Ishikawa (cell line): ENCODE measurements around the gene EGR1.
A peak's percentile ranks its signal among the peaks of the same experiment; 100 is the strongest.

Experiments used
- CEBPB ChIP-seq: IDR thresholded peaks from 2 replicates; pipeline ENCODE4 v1.6.1; 2012
- CREB1 ChIP-seq: IDR thresholded peaks from 2 replicates; pipeline ENCODE4 v1.6.1; 2012; ENCODE audit warnings: low read depth
- EGR1 ChIP-seq: IDR thresholded peaks from 2 replicates; pipeline ENCODE4 v1.6.1; 2012
- EP300 ChIP-seq: IDR thresholded peaks from 2 replicates; pipeline ENCODE4 v1.6.1; 2012; ENCODE audit warnings: borderline replicate concordance
- FOXM1 ChIP-seq: IDR thresholded peaks from 2 replicates; pipeline ENCODE4 v1.6.1; 2012; ENCODE audit warnings: low read depth, borderline replicate concordance
- MAX ChIP-seq: IDR thresholded peaks from 2 replicates; pipeline ENCODE4 v1.6.1; 2012
- NFIC ChIP-seq: IDR thresholded peaks from 2 replicates; pipeline ENCODE4 v1.6.1; 2012
- RAD21 ChIP-seq: IDR thresholded peaks from 2 replicates; pipeline ENCODE4 v1.6.1; 2012; ENCODE audit warnings: low read depth
- TAF1 ChIP-seq: IDR thresholded peaks from 2 replicates; pipeline ENCODE4 v1.6.1; 2012; ENCODE audit warnings: low read depth, mild to moderate bottlenecking
- TCF12 ChIP-seq: IDR thresholded peaks from 2 replicates; pipeline ENCODE4 v1.6.1; 2012; ENCODE audit warnings: low read depth
- TEAD4 ChIP-seq: IDR thresholded peaks from 2 replicates; pipeline ENCODE4 v1.6.1; 2012
- YY1 ChIP-seq: IDR thresholded peaks from 2 replicates; pipeline ENCODE4 v1.6.1; 2012; ENCODE audit warnings: low read depth
- ZBTB7A ChIP-seq: IDR thresholded peaks from 2 replicates; pipeline ENCODE4 v1.6.1; 2012; ENCODE audit warnings: low read depth
- TF ChIP-seq, protein P1 (sequence below): IDR thresholded peaks from 2 replicates; pipeline ENCODE4 v1.6.1; 2012

The EGR1 gene

GRCh38 chr5:138465261-138466124 is at the start of gene EGR1:
Gene EGR1 (plus strand): TSS chr5:138465479. CDS start chr5:138465762, 283 bp downstream.
- no peak for TF ChIP-seq CEBPB
- no peak for TF ChIP-seq TEAD4
- no peak for TF ChIP-seq ZBTB7A
- TF ChIP-seq CREB1, result peak; percentile 89
- TF ChIP-seq, protein P1, sequence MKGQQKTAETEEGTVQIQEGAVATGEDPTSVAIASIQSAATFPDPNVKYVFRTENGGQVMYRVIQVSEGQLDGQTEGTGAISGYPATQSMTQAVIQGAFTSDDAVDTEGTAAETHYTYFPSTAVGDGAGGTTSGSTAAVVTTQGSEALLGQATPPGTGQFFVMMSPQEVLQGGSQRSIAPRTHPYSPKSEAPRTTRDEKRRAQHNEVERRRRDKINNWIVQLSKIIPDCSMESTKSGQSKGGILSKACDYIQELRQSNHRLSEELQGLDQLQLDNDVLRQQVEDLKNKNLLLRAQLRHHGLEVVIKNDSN, result no peak
- peak; percentile 14; the same call in 1 of the 2 replicates for TF ChIP-seq EGR1
- no peak; the same call in 1 of the 2 replicates for TF ChIP-seq TCF12
- TF ChIP-seq MAX, result 0 out of 2 replicates have a peak, but pooled peaks have one; percentile 13

DNA sequence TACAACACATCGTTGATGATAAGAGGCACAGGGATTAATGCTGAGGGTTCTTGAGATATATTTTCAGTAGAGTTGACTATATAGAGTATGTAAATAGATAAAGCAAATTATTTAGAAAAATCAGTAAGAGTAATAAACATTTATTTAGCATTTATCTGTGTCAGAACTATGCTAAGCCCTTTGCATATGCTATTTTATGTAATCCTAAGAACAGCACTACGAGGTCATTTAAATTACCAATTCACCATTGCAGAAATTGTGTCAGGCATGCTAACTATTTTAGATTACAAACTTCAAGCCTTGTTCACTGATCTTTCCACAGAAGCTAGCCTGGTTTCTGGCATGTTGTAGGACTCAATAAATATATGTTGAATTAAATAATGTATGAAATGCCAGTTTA is 46.8 kb upstream of the EGR1 start:
- TF ChIP-seq, protein P1, result no peak
- TF ChIP-seq EP300, result no peak
- TF ChIP-seq CREB1, result no peak
- TF ChIP-seq YY1, result no peak
- no peak for TF ChIP-seq TEAD4
- TF ChIP-seq FOXM1, result no peak

DNA sequence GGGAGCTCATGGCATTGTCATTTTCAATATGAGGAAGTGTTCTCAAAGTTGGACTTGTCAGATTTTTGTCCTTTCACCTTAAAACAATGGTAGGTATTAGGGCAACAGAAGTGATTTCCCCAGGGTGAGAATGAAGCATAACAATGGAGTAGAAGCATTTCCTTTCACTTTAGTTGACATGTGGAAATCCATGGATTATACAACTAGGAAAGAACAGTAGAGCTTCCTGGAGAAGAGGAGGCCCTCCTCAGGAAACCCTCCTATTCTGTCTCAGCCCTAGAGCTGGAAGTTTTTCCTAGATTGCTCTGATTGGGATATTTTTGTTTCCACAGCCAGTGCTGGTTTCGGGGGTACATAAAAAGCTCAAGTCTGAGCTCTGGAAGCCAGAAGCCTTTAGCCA is 40.2 kb upstream of the EGR1 start:
- TF ChIP-seq EGR1 (no peak), TCF12 (no peak)

- TF ChIP-seq EP300, result no peak
These were observed 29.3 kb upstream of the EGR1 start for GRCh38 chr5:138435943-138436342.

DNA sequence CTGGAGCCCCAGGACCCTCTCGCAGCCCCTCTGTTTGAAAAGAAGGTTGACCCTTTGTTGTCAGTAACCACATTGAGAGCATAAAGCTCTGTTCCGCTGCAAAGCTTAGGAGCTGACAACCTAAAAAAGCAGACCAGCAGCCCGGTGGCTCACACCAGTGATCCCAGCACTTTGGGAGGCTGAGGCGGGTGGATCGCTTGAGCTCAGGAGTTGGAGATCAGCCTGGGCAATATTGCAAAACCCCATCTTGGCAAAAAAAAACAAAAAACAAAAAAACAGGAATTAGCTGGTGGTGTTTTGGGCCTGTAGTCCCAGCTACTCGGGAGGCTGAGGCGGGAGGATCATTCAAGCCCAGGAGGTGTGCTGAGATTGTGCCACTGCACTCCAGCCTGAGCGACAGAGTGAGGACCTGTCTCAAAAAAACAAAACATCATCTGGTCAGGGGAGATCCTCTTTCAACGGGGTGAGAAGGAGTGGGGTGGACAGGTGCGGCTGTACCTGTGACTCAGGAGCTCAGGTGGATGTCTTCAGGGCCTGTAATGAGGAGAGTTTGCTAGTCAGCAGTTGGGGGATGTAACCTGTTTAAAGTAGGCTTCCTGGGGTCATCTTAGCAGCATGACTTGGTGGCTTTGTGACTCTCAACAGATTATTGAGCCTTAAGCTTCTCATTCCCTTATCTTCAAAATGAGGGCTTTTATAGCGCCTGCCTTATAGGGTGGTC is 27.1 kb upstream of the EGR1 start:
- TF ChIP-seq TCF12, result no peak
- no peak for TF ChIP-seq EP300
- no peak for TF ChIP-seq RAD21
- no peak for TF ChIP-seq FOXM1
- no peak for TF ChIP-seq NFIC
- TF ChIP-seq ZBTB7A, result no peak
- TF ChIP-seq CREB1, result no peak
- TF ChIP-seq YY1, result no peak
- TF ChIP-seq TAF1, result no peak

DNA sequence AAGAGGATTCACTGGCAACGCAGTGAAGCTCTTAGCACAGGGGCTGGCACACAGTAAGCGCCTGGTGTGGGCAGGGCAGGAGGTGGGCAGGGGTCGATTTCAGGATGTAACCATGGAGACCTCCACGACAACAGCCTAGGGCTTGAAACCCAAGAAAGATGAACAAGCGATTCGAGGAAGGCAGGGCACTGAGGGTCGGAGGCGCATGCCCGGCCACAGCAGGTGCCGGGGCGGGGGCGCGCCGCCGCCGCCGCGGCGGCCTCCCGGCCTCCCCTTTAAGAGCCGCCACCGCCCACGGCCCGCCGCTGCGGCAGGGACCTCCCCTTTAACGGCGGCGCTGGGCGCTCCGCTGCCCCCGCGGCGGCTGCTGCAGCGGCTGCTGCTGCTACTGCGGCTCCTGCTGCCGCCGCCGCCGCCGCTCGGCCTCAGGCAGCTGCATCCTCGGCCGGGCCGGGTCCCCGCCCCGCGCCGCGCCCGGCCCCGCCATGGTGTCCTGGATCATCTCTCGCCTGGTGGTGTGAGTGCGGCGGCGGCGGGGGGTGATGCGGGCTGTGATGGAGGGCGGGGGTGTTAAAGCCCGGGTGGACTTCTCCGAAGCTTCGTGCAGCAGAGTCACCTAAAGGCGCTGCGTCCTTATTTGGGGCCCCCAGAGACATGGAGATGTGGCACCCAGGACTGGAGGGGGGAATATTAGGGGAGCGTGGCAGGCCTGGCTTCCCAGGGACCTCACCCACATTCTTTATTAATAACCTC is 26.4 kb upstream of the EGR1 start, which contains the start of gene REEP2:
Gene REEP2, plus strand, starts transcription at position 334 of the 753 bp plus-strand sequence. Its CDS starts 152 bp downstream, at position 486.
- TF ChIP-seq EGR1 (peak; percentile 57; the same call in 1 of the 2 replicates), CEBPB (no peak), NFIC (no peak), EP300 (no peak), ZBTB7A (no peak), TCF12 (no peak)
- TF ChIP-seq, protein P1, result no peak

DNA sequence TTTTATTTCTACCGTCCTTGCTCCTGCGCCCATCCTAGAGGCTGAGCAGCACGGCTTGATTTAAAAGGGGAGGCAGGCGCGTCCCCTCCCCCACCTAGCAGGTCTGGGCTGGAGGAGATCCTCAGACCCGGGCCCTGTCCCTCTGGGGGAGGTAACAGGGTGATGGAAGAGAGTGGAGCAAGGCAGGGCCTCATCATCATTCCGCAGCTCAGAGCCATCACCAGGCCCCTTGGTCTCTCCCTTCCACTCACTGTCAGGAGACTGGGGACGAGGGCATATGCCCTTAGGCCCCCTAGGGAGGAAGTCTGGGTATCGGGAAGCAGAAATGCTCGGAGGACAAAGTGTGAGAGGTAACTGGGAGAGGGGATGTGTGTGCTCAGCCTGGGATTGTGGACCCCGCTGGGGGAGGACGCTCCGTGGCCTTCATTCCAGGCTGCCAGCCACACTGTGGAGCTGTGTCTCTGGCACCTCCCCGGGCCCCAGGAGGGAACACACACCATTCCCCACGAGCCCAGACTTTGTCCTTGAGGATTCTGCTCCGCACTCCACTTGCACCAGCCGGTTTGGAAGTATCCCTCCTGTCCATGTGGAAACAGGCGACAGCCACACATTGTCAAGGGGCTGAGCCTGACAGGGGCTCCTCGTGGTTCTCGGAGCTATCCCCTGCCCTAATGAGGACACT is 25.7 kb upstream of the EGR1 start:
- TF ChIP-seq EP300, result no peak
- no peak for TF ChIP-seq FOXM1
- TF ChIP-seq ZBTB7A, result no peak
- TF ChIP-seq, protein P1, result no peak
- no peak for TF ChIP-seq RAD21
- TF ChIP-seq MAX, result no peak
- no peak for TF ChIP-seq CEBPB
- no peak for TF ChIP-seq TCF12
- no peak for TF ChIP-seq EGR1
